ENCODE results near the gene RNU5B-1.

Gene RNU5B-1

GRCh38 chr15:65326818-65327217 lies 22.3 kb downstream of the RNU5B-1 start:
- TF ChIP-seq CTCF (IDR thresholded peaks at IDR 0.05; ENCODE audit: control insufficient read depth, extremely low read depth, insufficient read depth), result no peak
- no peak for DNase-seq (ENCODE audit: low read depth)
- no peak overlapping the region for H3K4me3 ChIP-seq (ENCODE audit: low read depth, low read length)

- H3K4me3 ChIP-seq (ENCODE audit: low read depth, low read length), result no peak overlapping the region
- no peak for DNase-seq (ENCODE audit: low read depth)
- no peak for TF ChIP-seq CTCF (IDR thresholded peaks at IDR 0.05; ENCODE audit: control insufficient read depth, extremely low read depth, insufficient read depth)
Measured at GRCh38 chr15:65327651-65328393, 23.3 kb downstream of the RNU5B-1 start.

- H3K4me3 ChIP-seq (ENCODE audit: low read depth, low read length), result no peak overlapping the region
- TF ChIP-seq CTCF (IDR thresholded peaks at IDR 0.05; ENCODE audit: control insufficient read depth, extremely low read depth, insufficient read depth), result no peak
- DNase-seq (ENCODE audit: low read depth), result no peak
Measured at GRCh38 chr15:65328506-65329287, 24.2 kb downstream of the RNU5B-1 start.

GRCh38 chr15:65329288-65329983 lies 25.0 kb downstream of the RNU5B-1 start:
- no peak for DNase-seq (ENCODE audit: low read depth)
- no peak overlapping the region for H3K4me3 ChIP-seq (ENCODE audit: low read depth, low read length)
- TF ChIP-seq CTCF (IDR thresholded peaks at IDR 0.05; ENCODE audit: control insufficient read depth, extremely low read depth, insufficient read depth), result no peak

GRCh38 chr15:65329984-65330735 lies 25.7 kb downstream of the RNU5B-1 start:
- no peak for TF ChIP-seq CTCF (IDR thresholded peaks at IDR 0.05; ENCODE audit: control insufficient read depth, extremely low read depth, insufficient read depth)
- DNase-seq (ENCODE audit: low read depth), result no peak
- no peak overlapping the region for H3K4me3 ChIP-seq (ENCODE audit: low read depth, low read length)

- no peak for DNase-seq (ENCODE audit: low read depth)
- TF ChIP-seq CTCF (IDR thresholded peaks at IDR 0.05; ENCODE audit: control insufficient read depth, extremely low read depth, insufficient read depth), result no peak
- no peak overlapping the region for H3K4me3 ChIP-seq (ENCODE audit: low read depth, low read length)
Measured at GRCh38 chr15:65330934-65331645, 26.6 kb downstream of the RNU5B-1 start.

Measured in LNCaP clone FGC (cell line).